ENCODE data around the gene ARX.

- TF ChIP-seq, protein P1, sequence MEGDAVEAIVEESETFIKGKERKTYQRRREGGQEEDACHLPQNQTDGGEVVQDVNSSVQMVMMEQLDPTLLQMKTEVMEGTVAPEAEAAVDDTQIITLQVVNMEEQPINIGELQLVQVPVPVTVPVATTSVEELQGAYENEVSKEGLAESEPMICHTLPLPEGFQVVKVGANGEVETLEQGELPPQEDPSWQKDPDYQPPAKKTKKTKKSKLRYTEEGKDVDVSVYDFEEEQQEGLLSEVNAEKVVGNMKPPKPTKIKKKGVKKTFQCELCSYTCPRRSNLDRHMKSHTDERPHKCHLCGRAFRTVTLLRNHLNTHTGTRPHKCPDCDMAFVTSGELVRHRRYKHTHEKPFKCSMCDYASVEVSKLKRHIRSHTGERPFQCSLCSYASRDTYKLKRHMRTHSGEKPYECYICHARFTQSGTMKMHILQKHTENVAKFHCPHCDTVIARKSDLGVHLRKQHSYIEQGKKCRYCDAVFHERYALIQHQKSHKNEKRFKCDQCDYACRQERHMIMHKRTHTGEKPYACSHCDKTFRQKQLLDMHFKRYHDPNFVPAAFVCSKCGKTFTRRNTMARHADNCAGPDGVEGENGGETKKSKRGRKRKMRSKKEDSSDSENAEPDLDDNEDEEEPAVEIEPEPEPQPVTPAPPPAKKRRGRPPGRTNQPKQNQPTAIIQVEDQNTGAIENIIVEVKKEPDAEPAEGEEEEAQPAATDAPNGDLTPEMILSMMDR (IDR thresholded peaks at IDR 0.05; ENCODE audit: poor library complexity) = no peak
- TF ChIP-seq EZH2 (IDR thresholded peaks at IDR 0.05; ENCODE audit: borderline replicate concordance) = no peak
Measured at GRCh38 chrX:25015486-25016360, at the start of gene ARX.

Data from hepatocyte (in vitro differentiated cells).